GM19328 (cell line): ENCODE data around the gene SUSD5.
"Not testable (repeated sequence)": the region's sequence is repeated elsewhere in the genome, so short reads cannot be mapped to it uniquely, and the experiment has no call there.

ENCODE experiments used
- ATAC-seq: cut with Tn5 transposase; IDR thresholded peaks from one replicate; pipeline ENCODE4 v1.9.1; 2021; ENCODE audit warnings: mild to moderate bottlenecking, moderate library complexity; ENCODE audit not compliant: unreplicated experiment

Gene SUSD5

GRCh38 chr3:33196538-33196937, 22.1 kb downstream of the SUSD5 start:
- no peak for ATAC-seq

- no peak for ATAC-seq
These were observed 24.3 kb downstream of the SUSD5 start for GRCh38 chr3:33194303-33194702.

GRCh38 chr3:33187368-33187634, 31.3 kb downstream of the SUSD5 start:
- no peak for ATAC-seq

- no peak for ATAC-seq
These were observed 31.9 kb downstream of the SUSD5 start for GRCh38 chr3:33186524-33187367.

DNA sequence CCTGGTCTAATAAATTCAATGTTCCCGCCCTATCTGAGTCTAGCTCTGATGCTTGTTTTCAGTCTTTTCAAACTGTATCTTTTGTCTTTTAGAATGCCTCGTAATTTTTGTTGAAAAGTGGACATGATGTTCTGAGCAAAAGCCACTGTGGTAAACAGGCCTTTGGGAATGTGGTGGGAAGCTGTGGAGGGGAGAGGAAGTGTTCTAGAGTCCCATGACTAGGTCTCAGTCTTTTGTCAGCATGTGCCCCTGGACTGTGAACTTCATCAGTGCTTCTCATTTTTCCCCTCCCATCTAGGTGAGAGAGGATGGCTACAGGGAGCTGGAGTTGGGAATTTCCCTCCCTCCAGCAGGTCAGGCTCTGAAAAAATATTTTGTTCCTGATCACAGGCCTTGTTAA, 33.7 kb downstream of the SUSD5 start:
- ATAC-seq: no peak

DNA sequence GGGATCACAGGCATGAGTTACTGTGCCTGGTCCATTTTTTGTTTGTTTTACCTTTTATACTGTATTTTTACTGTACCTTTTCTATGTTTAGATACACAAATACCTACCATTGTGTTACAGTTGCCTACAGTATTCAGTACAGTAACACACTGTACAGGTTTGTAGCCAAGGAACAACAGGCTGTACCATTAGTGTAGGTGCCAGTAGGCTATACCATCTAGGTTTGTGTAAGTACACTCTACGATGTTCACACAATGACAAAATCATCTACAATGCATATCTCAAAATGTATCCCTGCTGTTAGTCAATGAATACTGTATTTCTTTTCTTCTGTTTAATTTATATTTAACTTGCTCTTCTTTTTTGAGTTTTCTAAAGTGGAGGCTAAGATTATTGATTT, 37.0 kb downstream of the SUSD5 start:
- ATAC-seq: not testable (repeated sequence)

DNA sequence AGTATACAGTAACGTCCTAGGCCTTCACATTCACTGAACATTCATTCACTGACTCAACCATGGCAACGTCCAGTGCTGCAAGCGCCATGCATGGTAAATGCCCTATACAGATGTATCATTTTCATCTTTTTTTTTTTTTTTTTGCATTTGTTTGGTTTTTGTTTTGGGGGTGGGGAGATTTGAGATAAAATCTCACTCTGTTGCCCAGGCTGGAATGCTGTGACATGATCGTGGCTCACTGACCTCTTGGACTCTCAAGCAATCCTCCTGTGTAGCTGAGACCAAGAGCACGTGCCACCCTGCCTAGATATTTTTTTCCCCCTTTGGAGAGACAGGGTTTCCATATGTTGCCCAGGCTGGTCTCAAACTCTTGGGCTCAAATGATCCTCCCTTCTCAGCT, 37.4 kb downstream of the SUSD5 start:
- ATAC-seq: no peak

- ATAC-seq: no peak
These were observed 39.5 kb downstream of the SUSD5 start for GRCh38 chr3:33179132-33179531.

GRCh38 chr3:33174711-33175414, 43.7 kb downstream of the SUSD5 start:
- ATAC-seq: no peak

DNA sequence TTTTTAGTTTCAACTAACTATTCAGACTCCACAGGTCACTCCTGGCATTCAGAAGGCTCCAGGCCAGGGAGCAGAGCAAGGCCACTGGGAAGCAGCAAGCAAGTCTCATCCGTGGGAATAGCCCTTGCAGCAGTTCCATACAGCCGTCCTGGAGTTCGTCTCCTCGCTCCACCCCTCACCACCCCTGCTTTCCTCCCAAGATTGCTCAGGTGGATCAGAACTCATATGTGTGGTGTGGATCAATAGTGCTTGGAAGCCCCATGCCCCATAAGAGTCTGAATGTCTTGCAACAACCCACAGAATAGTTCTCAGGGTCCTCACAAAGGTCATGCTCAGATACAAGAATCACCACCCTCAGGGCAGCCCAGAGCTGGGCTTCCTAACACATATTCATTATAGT, 44.5 kb downstream of the SUSD5 start:
- ATAC-seq: no peak

- ATAC-seq: no peak
These were observed 44.9 kb downstream of the SUSD5 start for GRCh38 chr3:33173672-33174071.

GRCh38 chr3:33173103-33173502, 45.5 kb downstream of the SUSD5 start:
- no peak for ATAC-seq

DNA sequence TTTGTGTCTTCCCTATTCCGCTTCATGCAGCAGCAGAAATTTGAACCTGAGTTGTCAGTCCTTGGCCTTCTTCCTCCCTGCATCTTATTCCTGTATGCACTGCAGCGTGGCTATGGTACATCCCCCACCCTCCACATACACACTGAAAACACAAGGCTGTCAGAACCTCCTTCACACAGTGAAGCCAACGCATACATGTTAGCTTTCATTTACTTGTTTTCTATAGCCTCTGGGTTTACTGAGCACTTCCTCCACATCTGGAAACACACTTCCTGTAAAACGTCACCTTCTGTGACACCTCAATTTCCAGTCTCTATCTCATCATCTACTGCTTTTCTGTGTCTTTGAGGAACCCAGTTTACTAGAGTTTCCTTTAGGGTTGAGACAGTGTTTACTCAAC, 47.0 kb downstream of the SUSD5 start:
- no peak for ATAC-seq

DNA sequence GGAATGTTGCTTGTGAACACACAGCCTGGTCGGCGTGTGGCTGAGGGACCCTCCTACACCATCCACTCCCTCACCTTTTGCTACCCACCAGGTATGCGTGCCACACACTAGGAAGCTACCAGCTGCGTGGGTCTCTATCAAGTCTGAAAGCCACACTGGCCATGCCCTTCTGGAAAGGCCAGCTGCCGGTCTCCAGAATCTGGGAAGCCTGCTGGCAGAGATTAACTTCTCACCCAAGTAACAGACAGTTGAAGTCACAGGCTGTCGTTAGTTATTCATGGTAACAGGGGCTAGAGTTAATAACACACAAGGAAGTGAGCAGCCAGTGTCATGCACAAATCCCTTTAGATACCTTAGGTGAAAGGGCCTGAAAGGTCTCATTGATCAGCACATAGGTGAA, 48.1 kb downstream of the SUSD5 start:
- no peak for ATAC-seq

- no peak for ATAC-seq
These were observed 50.8 kb downstream of the SUSD5 start for GRCh38 chr3:33167716-33168336.

DNA sequence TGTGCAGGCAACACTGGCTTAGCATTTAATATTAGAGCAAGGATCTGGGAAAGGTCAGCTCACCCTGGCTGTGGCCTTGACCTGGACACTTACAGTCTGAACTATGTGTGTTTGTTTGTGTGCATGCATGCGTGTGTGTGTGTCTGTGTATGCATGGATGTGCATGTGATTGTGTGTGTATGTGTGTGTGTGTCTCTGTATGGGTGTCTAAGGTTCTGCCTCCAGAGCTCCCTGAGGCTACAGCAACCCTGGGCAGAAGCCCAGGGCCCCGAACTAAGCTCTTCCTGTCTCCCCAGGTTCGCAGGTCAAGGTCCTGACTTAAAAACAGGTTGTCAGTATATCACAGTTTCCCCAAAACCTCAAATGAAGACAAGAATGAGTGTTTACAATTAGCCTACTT, 51.3 kb downstream of the SUSD5 start:
- ATAC-seq: no peak

DNA sequence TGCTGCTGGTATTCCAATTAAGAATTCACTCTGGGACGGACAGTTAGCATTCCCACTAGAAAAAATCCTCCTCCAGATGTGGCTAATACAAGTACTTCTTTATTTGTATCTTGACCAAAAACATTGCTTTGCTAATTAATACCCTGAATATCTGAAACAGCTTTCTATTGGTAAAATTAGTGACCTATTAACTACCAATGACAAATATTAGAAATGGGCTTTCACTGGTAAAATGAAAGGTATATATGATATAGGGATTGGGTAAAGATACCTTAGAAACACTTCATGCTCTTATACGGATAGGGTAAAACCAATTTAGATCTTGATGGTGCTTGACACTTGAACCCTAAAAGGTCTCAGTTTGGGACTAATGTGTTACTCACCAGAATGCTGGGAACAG, 52.5 kb downstream of the SUSD5 start:
- no peak for ATAC-seq

- ATAC-seq: no peak
These were observed 53.2 kb downstream of the SUSD5 start for GRCh38 chr3:33165372-33165771.

- ATAC-seq: not testable (repeated sequence)
These were observed 56.0 kb downstream of the SUSD5 start for GRCh38 chr3:33162621-33163020.

DNA sequence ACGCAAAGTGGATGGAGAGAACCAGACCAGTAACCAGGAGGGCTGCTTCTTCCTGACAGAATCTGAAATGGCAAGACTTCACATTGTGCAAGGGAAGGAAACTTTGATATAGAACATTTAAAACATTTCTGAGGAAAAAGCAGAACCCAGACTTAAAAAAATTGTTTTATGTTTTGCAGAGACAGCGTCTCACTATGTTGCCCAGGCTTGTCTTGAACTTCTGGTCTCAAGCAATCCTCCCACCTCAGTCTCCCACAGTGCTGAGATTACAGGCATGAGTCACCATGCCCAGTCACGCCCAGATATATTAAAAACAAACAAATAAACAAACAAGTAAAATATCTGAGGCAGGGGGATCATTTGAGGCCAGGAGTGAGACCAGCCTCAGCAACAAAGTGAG, 58.6 kb downstream of the SUSD5 start:
- no peak for ATAC-seq

DNA sequence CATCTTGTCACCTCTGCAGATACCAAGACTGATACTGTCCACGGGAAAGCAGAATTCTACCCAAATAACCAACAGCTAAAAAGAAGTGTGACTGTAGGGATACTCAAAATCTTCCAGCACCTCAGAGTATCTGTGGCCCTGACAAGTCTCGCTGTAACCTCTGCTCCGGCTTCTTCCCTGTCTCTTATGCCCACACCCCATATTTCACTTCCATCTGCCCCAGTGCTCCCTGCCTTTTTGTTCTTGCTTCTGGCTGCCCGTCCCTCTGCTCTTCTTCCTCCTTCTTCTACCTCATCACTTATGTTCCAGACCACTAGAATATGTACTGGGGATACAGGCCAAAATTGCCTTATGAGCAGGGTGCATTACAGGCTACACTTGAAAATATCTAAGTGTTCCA, 59.4 kb downstream of the SUSD5 start:
- no peak for ATAC-seq

DNA sequence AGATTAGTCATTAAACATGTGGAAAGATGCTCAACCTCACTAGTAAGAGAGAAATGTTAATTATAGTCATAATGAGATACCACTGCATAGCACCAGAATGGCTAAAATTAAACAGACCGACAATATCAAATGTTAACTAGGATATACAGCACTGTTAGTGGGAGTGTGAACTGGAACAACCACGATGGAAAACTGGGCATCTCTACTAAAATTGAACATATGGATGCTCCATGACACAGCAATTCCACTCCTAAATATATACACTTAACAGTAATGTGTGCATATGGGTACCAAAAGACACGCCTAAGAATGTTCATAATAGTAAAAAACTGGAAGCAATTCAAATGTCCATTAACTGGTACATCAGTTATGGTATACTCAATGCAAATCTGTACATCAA, 63.3 kb downstream of the SUSD5 start:
- ATAC-seq: no peak
